HG03460 (cell line): ENCODE measurements around the gene ATXN7L1.
"Not testable (repeated sequence)": the region's sequence is repeated elsewhere in the genome, so short reads cannot be mapped to it uniquely, and the experiment has no call there.

Experiments used
- ATAC-seq: cut with Tn5 transposase; IDR thresholded peaks from one replicate; pipeline ENCODE4 v1.9.1; 2021; ENCODE audit not compliant: unreplicated experiment

Gene ATXN7L1

GRCh38 chr7:105623906-105624305 lies 252.5 kb downstream of the ATXN7L1 start:
- no peak for ATAC-seq

- no peak for ATAC-seq
These were observed 253.0 kb downstream of the ATXN7L1 start for GRCh38 chr7:105623378-105623777.

- no peak for ATAC-seq
These were observed 254.2 kb downstream of the ATXN7L1 start for GRCh38 chr7:105622106-105622731.

DNA sequence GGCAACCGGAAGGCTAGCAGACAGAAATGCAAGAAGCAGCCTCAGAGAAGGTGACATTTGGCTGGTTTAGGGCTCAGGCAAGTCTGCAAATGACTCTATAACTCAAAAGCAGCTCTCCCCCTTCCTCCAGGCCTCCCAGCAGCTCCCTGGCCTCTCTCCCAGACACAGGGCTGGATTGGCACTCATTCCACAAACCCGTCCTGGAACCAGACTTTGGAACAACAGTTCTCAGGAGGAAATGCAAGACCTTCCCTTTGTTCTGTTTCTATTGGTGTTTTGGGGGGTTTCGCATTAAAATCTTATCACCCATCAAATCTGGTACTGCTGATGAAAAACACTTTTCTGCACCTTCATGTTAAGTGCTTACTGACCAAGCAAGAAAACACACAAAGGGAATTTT lies 254.8 kb downstream of the ATXN7L1 start:
- no peak for ATAC-seq

- no peak for ATAC-seq
These were observed 255.2 kb downstream of the ATXN7L1 start for GRCh38 chr7:105621176-105621575.

- no peak for ATAC-seq
These were observed 256.8 kb downstream of the ATXN7L1 start for GRCh38 chr7:105619590-105619989.

GRCh38 chr7:105618016-105618296 lies 258.4 kb downstream of the ATXN7L1 start:
- no peak for ATAC-seq

DNA sequence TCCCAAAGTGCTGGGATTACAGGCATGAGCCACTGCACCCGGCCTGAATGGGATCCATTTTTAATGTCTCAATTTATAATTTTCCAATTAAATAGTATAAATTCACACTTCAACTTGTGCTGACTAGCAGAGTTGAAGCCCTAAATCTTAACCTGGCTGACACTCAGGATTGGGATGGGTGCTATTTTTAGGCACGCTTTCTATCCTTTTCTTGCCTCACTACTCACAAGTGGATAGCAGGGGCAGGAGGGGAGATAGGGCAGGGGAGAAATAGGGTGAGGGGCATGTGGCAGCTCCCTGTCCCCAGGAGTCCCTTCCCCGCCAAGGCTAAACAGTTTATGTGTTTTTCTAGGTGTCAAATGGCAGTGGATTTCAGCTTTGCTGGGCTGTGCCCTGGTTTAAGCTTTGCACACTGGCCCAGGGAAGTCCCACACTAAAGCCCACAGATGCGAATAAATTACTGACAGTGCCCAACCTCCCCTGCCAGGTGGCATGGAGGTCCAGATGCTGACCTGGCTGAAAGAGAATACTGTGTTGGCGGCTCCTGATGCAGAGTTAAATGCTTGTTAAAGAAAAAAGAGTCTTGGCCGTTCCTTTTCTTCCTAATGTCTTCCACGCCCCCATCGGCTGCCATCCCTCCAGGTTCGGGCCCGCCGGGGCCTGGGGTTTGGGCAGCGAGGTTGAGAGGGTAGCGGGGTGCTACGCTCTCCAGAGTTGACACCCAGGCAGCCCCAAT lies 259.0 kb downstream of the ATXN7L1 start:
- no peak for ATAC-seq

DNA sequence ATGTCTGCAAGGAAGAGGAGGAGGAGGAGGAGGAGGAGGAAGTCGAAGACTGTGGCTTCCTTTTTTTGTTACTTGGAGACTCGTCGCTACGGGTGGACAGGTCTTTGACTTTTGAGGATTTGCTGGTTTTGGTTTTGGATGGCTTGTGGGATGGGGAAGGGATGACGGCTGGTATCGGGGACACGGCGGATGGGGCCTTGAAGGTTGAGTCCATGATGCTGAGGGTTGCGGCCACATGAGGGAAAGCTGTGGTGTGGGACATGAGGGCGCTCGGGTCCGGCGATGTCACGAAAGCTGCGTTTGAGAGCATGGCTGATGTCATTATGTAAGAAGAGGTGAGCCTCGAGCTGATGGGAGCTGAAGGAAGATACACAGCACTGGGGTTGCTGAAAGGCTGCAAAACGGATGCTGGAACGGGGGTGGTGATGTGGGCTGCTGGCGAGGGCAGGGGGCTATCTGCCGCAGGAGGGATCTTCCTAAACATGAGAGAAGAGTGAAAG lies 262.0 kb downstream of the ATXN7L1 start:
- ATAC-seq, result no peak

- no peak for ATAC-seq
These were observed 262.6 kb downstream of the ATXN7L1 start for GRCh38 chr7:105613611-105614330.

GRCh38 chr7:105612806-105613205 lies 263.6 kb downstream of the ATXN7L1 start:
- ATAC-seq, result no peak

- ATAC-seq, result no peak
These were observed 264.3 kb downstream of the ATXN7L1 start for GRCh38 chr7:105611856-105612775.

DNA sequence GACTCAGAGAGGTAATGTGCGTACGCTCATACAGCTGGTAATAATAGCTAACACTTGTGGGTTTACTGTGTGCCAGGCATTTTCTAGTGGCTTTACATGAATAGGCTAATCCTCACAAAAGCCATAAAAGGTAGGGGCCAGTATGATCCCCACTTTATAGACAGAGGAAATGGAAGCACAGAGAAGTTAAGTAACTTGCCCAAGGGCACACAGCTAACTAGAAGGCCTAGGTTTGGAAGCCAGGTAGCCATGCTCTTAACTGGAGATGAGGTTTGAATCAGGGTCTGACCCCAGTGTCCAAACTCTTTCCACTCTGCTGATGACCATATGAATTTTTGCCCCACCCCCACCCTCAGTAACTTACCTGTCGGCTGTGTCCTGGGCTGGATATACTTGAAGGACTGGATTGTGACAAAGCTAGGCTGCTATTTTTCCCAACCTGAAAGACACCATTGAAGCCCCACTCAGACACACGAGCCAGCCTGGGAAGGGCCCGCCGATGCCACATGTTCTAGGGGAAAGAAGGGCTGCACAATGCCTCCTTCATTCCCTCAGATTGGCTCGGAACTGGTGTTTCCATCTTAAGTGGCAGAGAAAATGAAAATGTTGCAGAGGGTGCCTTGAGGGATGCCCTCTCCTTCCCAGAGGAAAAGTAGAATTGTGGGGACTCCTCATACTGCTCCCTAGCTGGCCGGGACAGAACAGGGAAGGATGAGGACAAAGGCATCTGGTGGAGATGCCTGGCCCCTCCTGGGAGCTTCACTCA lies 266.1 kb downstream of the ATXN7L1 start:
- no peak for ATAC-seq

GRCh38 chr7:105602325-105603305 lies 273.8 kb downstream of the ATXN7L1 start:
- no peak for ATAC-seq

GRCh38 chr7:105600720-105601550 lies 275.5 kb downstream of the ATXN7L1 start:
- no peak for ATAC-seq

GRCh38 chr7:105599551-105599950 lies 276.8 kb downstream of the ATXN7L1 start:
- no peak for ATAC-seq

DNA sequence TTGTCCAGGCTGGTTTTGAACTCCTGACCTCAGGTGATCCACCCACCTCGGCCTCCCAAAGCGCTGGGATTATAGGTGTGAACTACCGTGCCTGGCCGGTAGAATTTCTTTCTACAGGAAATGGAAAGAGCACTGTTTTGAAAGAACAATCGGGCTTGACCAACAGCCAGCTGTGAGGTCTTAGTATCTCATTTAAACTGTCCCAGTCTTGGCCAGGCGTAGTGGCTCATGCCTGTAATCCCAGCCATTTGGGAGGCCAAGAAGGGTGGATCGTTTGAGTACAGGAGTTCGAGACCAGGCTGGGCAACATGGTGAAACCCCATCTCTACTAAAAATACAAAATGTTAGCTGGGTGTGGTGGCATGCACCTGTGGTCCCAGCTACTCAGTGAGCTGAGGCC lies 277.3 kb downstream of the ATXN7L1 start:
- not testable (repeated sequence) for ATAC-seq

GRCh38 chr7:105596866-105597265 lies 279.5 kb downstream of the ATXN7L1 start:
- no peak for ATAC-seq
